22Rv1 (cell line): ENCODE measurements around the gene FKBP7.
A peak's percentile ranks its signal among the peaks of the same experiment; 100 is the strongest.
"Not testable (repeated sequence)": the region's sequence is repeated elsewhere in the genome, so short reads cannot be mapped to it uniquely, and the experiment has no call there.

Source experiments
- H3K27ac ChIP-seq: fragments of 450-650 bp; 2 replicates; pipeline ENCODE4 v1.5.1; 2017
- CTCF ChIP-seq: fragments of 450-650 bp; IDR thresholded peaks from 2 replicates; pipeline ENCODE4 v1.5.1; 2017; ENCODE audit warnings: mild to moderate bottlenecking
- ZFX ChIP-seq: fragments of 450-650 bp; IDR thresholded peaks from 2 replicates; pipeline ENCODE4 v1.6.1; 2017; ENCODE audit warnings: antibody characterized with exemption, borderline replicate concordance

The FKBP7 gene

DNA sequence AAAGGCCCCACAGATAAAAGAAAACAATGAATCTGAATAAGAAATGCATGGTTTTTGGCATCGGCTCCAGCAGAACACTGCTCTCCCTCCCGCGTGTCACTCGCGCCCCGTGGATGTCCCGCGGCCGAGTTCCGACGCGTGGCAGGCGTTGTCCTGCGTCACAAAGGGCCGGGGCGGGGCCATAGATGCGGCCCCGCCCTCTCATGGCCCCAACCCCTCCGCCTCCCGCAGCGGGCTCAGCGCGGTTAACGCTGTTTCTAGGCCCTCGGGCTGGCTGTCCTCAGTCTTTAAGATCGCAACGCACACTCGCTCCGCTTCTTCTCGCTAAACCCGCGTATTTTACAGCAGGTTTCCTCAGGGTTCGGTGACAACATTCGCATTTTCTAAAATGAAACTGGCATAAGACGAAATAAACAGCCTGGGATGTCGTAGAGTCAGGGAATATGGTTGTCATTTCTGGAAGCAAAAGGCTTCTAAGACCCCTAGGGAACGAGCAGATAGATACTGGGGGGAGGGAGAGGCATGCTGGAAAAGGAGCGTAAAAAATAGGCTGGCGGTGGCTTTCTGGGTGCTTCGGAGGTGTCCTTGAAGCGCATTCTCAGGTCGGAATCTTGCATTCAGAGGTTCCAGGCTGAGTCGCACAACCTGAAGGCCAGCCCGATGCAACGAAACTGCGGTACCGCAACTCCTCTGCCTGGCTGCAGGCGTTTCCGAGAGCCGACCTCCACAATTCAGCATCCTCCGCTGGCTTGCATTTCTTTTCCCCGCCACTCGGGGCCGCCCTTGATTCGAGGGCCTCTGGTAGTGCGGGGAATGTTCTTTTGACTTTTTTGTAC, at the start of gene FKBP7:
Gene FKBP7 (minus strand): TSS at position 162 of the 836 bp plus-strand sequence. CDS start 101 bp downstream, at position 61.
- no peak for TF ChIP-seq ZFX
- peak; percentile 84 for TF ChIP-seq CTCF

GRCh38 chr2:178527592-178527991, 49.2 kb upstream of the FKBP7 start:
- no peak for TF ChIP-seq ZFX
- TF ChIP-seq CTCF: no peak
- H3K27ac ChIP-seq: no peak overlapping the region

More for the DNA sequence above, at the start of gene FKBP7:
- peak within 1 kb of the TSS; percentile 86 for H3K27ac ChIP-seq

DNA sequence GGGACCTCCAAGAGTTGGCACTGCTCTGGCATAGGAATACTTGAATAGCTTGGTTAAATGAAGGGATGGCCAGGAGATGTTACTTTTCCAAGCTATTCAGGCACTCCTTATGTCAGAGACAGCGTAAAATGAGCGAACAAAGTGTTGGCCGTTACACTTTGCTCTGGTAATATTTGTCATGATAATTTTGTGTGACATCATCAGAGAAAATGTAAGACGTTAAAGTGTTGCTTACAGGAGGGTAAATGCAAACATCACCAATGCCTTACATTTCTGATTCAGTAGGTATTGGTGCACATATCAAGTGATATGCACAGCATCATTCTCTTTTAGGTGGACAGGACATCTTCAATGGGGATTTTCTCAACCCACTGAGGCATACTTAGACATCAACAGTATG, 47.9 kb upstream of the FKBP7 start:
- no peak overlapping the region for H3K27ac ChIP-seq
- TF ChIP-seq ZFX: no peak
- no peak for TF ChIP-seq CTCF

GRCh38 chr2:178525460-178525859, 47.1 kb upstream of the FKBP7 start:
- H3K27ac ChIP-seq: not testable (repeated sequence)

DNA sequence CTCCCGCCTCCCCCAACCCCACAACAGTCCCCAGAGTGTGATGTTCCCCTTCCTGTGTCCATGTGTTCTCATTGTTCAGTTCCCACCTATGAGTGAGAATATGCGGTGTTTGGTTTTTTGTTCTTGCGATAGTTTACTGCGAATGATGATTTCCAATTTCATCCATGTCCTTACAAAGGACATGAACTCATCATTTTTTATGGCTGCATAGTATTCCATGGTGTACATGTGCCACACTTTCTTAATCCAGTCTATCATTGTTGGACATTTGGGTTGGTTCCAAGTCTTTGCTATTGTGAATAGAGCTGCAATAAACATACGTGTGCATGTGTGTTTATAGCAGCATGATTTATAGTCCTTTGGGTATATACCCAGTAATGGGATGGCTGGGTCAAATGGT, 46.6 kb upstream of the FKBP7 start:
- H3K27ac ChIP-seq: not testable (repeated sequence)

- TF ChIP-seq CTCF (no peak), ZFX (no peak)
- no peak overlapping the region for H3K27ac ChIP-seq
Observed at GRCh38 chr2:178523596-178524134, 45.3 kb upstream of the FKBP7 start.

DNA sequence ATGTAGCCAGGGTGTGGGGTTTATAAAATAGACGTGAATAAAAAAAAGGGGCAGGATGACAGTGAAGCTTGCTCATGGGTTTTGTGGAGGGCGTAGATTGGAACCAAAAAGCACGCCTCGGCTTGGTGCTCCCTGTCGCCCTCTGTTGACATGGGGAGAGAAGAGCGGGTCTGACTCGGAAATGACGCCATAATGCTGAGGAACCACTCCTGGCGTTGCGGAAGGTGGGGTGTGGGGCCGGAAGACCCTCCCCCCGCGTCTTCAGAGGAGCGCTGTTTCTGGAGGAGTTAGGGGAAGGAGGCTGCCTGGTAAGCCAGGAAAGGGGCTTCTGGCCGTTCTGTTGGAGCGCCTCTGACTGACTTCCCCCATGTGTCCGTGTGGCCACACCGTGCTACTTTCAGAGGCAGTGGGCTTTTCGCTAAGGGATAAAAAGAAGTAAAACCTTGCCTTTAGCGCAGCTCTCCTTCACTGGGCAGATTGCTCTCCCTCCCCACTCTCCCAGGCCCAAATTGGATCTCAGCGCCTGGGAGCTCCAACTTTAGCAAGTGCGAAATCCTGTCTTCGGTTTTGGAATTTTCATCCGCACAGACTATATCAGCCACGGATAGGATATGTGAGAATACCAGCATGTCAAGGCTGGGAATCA, 44.7 kb upstream of the FKBP7 start:
- TF ChIP-seq CTCF (peak; percentile 71), ZFX (no peak)
- H3K27ac ChIP-seq: no peak overlapping the region
